MM.1S (cell line): ENCODE results near the gene DDO.

Experiments used
- CTCF ChIP-seq: fragments of 300-600 bp; sonication (generic); IDR thresholded peaks from 2 replicates; pipeline ENCODE4 v1.5.1; 2016; ENCODE audit warnings: antibody characterized with exemption, low read length, mixed read lengths
- EZH2 ChIP-seq: fragments of 300-600 bp; sonication (generic); optimal IDR thresholded peaks from 2 replicates; pipeline ENCODE3; 2017; ENCODE audit warnings: low read depth, mild to moderate bottlenecking, antibody characterized with exemption, low read length, mixed read lengths

- TF ChIP-seq CTCF: no peak
- no peak for TF ChIP-seq EZH2
Measured at GRCh38 chr6:110395221-110395620, 20.2 kb downstream of the DDO start.
